Medulla oblongata (tissue), 1 donor: ENCODE results near the gene FOXE3.
"Not testable (repeated sequence)": the region's sequence is repeated elsewhere in the genome, so short reads cannot be mapped to it uniquely, and the experiment has no call there.

Experiments used
- DNase-seq: peaks from one replicate; pipeline ENCODE4 v3.0.0-alpha.2; 2015; ENCODE audit errors: extremely low spot score

The FOXE3 gene

DNA sequence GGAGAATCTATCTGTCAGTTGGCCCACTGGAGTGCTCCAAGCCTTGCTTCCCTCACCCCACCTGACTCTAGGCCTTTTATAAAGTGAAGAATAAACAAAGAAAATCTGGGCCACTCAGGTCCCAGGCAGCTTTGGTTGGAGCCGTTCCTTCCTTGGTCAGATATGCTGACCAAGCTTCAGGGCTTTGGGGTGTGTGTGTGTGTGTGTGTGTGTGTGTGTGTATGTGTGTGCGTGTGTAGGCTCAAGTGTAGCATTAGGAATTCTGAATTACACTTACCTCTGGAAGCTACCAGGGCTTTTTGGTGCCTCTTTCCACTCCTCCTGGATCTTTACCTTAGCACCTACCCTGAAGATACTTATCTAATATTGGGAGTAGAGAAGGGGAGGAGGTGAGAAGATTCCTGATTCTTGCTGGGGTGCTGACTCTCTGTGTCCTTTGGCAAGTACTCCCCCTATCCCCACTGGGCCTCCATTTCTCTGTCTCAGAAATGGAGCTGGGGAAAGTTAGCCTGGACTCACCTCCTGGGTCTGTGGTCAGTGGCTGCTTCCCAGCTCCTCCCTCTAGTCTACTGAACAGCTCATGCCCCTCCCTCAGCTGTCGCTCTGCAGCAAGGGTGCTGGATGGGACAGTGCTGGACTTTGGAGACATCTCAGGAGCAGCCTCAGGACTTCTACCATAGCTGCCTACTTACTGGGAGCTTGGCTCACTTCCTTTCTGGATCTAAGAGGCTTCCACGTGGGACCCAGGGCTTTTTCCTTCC is 32.6 kb downstream of the FOXE3 start:
- no peak for DNase-seq

DNA sequence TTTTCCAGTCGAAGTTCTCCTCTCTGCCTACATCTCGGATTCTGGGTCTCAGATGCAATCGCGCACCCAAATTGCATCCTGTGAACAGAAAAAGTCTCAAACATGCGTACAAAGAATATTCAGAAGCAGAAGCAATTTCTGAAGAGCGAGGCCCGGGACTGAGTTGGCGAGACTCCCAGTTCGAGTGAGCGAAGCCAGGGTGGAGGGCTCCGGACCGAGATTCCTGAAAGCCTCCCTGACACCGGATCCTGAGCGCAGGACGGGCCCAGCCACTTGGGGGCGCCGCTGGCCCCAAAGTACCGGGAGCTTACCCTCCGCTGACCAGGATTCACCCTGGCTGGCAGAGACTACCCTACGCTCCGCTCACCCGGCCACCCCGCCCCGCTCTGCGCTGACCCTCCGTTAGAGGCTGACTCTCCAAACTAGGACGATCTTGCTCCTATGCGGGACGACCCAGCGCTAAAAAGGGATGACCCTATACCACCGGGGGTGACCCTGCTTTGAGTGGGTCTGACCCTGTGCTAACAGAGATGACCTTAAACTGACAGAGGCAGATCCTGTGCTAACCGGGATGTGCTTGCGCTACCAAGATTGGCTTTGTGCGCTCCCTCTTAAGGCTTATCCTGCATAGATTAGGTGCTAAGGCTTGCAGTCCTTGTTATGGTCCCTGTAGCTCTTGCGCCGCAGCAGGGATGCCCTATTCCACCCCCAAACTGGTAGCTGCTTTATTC is 33.9 kb downstream of the FOXE3 start:
- DNase-seq: peak; percentile 13

DNA sequence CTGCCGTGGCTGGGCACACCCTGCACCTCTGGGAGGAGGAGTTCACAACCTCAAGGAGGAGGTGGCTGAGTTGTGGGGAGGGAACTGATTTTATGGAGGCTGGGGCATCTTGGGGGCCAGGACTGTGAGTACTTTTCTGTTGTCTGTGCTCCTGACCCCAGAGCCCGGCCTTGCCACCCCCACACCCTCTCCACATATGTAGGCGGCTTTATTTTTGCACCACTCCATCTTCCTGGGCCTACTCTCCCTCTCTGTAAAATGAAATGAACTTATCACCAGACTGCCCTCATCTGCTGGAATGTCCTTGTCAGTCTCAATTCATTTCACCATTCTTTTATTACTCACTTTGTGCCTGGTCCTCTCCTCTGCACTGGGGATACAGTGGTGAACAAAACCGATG is 34.5 kb downstream of the FOXE3 start:
- no peak for DNase-seq

DNA sequence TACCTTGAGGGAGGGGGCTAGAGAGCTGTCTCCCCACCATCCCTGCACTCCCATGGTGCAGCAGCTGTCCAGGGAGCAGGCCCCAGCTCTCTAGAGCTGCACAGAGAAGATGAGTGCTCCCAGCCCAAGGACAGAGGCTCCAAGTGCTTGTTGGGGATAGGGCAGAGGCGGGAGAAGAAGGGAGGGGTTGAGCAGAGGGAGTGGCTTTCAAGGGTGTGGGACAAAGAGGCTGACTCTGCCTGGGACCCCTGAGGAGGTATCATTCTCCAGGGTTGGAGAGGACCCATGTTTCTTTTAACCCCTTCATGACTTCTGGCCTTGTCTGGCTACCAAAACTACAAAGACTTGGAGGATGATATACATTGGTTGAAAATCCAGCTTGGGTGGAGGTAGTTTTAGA is 36.3 kb downstream of the FOXE3 start:
- no peak for DNase-seq

DNA sequence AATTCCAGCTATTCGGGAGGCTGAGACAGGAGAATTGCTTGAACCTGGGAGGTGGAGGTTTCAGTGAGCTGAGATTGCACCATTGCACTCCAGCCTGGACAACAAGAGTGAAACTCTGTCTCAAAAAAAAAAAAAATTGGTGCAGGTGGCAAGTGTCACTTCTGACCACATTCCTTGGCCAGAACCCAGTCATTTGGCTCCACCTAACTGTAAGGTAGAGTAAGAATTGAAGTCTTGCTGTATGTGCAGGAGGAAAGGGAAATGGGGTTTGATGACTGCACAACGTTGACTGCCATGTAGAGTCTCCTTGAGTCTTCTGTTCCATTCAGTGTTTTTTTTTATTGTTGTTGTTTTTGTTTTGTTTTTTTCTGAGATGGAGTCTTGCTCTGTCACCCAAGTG is 37.8 kb downstream of the FOXE3 start:
- DNase-seq: not testable (repeated sequence)

DNA sequence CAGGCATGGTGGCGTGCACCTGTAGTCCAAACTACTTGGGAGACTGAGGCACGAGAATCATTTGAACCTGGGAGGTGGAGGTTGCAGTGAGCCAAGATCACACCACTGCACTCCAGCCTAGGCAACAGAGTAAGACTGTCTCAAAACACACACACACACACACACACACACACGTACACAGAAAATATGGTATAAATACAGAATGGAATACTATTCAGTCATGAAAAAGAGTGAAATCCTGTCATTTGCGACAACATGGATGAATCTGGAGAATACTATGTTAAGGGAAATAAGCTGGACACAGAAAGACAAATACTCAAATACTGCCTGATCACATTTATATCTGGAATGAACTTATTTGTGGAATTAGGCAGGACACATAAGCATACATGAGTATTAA is 40.2 kb downstream of the FOXE3 start:
- DNase-seq: no peak

DNA sequence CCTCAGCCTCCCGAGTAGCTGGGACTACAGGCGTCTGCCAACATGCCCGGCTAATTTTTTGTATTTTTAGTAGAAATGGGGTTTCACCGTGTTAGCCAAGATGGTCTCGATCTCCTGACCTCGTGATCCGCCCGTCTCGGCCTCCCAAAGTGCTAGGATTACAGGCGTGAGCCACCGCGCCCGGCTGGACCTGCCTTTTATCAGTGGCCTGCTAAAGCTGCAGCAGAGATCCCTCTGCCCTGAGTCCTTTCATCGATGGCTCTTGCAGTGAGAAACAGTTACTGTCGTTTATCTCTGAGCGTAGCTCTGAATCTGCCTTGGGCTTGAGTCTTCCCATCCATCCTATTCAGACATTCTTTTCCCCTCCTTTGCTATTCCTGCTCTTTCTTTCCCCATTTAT is 41.5 kb downstream of the FOXE3 start:
- not testable (repeated sequence) for DNase-seq

DNA sequence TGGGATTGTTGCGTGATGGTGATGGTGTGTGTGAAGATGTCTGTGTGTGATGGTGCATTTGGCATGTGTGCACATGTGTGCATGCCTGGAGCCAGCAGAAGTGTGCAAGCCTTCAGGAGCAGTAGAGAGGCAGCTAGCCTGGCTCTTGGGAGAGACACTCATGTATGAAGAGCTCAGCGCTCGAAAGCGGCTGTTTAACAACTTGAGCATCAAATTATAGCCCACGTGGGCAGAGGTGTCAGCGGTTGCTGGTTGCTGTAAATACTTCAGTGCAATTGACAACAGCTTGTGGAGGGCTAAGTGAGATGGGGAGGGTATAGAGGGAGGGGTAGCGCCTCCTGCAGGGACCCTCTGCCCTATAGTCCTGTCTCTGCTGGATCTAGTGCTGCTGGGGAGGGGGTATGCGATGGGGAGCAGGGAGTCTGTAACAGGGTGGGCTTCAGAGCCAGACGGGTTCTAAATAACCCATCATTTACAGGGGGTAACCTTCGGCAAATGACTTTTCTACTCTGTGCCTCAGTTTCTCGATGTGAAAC is 43.2 kb downstream of the FOXE3 start:
- no peak for DNase-seq

DNA sequence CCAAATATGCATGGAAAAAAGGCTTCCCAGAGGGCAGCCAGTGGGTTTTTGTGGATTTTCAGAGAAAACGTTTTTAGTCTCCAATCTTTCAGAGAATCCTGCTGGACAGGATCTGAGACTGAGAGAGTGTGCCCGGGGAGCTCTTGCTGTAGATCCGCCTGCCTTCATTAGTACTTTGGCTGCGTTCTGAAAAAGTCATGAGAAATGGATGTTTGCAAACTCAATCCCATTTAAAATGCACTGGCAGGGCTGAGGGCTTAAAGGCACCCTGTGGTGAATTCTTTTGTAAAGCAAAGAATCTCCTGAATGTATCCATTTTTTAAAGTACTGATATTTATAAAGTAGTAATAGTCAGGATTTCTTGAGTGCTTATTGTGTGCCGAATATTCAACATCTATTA is 44.0 kb downstream of the FOXE3 start:
- no peak for DNase-seq

DNA sequence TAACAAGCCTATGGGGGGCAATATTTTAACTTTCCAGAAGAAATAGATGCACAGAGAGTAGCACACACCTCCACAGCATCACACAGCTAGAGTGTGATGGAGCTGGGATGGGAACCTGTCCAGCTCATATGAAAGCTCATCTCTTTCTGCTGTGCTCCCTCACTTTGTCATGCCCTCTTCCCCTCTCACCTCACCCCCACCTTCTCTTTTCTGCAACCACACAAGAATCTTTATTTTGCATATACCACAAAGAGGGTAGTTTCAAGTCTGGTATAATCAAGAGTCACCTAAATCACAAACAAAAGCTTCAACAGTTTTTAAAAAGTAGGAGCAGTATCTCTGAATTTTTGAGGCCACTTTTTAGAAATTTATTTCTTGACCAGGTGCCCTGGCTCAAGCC is 44.4 kb downstream of the FOXE3 start:
- DNase-seq: no peak

DNA sequence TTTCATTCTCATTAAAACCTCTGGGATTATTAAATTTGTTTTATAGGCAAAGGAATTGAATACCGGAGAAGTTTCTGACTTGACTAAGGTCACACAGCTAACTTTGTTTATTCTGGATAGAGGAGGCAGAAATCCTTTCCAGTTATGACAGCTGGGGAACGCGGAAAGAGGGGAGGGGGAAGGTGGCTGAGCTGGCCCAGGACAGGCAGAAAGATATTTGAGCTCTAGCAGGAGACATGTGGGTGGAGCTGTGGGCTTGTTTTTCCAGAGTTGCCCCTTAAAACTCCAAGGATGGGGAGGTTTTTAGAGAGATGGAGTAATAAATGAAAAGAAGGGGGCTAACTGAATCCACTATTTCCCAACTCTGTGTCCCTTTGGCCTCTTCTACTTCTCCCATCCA is 49.5 kb downstream of the FOXE3 start:
- no peak for DNase-seq
